ENCODE results near the gene CLEC2L. TPM values are rescaled to one million over a fixed set of nuclear protein-coding genes. Genes with fewer than 3 reads are reported as not detected.

The CLEC2L gene
- total RNA-seq, 4 donors from 2014 or later: not detected

DNA sequence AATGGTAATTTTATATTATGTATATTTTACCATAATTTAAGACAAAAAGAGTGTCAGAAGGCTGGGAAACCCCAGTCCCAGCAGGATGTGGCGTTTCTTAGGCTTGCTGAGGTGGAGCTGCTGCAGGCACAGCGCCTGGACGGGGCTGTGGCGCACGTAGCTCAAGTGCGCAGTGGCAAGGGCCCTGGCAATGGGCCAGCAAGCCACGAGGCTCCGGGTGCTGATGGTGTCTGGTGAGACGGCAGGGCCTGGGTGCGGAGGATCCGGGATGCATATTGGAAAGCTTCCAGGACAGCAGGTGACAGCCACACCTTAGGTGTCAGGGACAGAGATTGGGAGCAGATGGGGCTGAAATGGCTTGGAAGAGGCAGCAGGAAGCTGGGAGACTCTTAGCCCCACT lies 37.2 kb downstream of the CLEC2L start:
- no peak for TF ChIP-seq CTCF (IDR thresholded peaks at IDR 0.05; ENCODE audit: low read depth)

DNA sequence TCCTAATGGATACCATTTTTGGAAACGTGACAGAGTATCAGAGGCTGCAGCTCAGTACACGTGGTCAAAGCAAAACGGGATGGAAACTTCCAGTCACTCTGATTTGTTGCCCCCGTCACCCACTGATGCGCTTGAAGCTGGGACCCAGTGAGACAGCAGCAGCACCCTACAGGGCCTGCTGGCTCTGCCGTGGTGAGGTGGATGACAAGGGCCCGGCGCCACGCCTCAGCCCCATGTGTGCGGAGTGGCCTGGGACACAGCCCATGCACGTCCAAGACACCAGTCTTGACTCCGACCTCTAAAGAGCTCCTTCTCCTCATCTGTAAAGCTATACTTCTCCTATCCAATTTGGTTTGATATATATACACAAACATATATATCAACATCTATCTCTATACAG lies 39.0 kb downstream of the CLEC2L start:
- TF ChIP-seq CTCF (IDR thresholded peaks at IDR 0.05; ENCODE audit: low read depth): no peak

- TF ChIP-seq CTCF (IDR thresholded peaks at IDR 0.05; ENCODE audit: low read depth): no peak
Measured at GRCh38 chr7:139562961-139563565, 39.6 kb downstream of the CLEC2L start.

GRCh38 chr7:139563856-139564255 lies 40.4 kb downstream of the CLEC2L start:
- no peak for TF ChIP-seq CTCF (IDR thresholded peaks at IDR 0.05; ENCODE audit: low read depth)

GRCh38 chr7:139566075-139566474 lies 42.6 kb downstream of the CLEC2L start:
- no peak for TF ChIP-seq CTCF (IDR thresholded peaks at IDR 0.05; ENCODE audit: low read depth)

DNA sequence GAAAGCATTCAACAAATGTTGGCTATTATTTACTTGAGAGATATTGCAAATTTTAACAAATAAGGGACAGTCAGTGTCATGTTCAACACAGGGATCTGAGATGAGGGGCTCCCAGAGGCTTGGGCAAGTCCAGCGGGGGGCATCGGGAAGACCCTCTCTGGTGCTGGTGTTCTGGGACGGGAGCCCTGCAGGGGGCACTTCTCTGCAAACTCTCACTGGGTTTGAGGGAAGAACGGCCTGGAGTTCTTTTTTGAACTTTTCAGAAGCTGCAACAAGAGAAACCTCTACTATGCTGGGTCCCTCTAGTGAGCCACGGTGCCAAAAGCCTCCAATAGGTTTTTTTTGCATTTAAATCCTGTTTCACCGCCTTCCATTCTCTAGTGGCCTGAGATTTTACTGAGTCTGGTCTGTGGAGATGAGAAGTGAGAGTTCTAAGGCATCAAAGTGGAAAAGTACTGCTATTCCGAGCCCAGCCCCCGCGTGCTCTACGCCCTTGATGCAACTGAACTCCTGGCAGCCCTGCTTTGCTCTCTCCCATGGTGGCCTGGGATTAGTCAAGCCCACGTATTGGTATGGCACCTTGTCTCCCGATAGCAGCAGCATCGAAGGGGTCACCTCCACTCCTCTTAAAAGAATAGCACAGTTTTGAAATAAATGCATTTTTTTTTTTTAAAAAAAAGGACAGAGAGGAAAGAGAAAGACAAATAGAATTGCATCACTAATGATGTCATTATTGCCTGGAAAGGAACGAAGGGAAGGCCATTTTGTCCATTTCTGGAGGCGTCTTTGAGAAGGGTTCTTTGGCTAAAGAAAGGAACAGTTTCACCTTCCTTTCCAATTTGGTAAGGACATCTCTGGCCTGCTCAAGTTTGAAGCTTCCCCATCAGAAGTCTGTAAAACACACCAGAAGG lies 43.5 kb downstream of the CLEC2L start:
- no peak for TF ChIP-seq CTCF (IDR thresholded peaks at IDR 0.05; ENCODE audit: low read depth)

- no peak for TF ChIP-seq CTCF (IDR thresholded peaks at IDR 0.05; ENCODE audit: low read depth)
Measured at GRCh38 chr7:139567647-139568345, 44.3 kb downstream of the CLEC2L start.
